Measurements from ENCODE around the gene AXIN1. TPM values are rescaled to one million over a fixed set of nuclear protein-coding genes. Genes with fewer than 3 reads are reported as not detected.

Gene AXIN1
- total RNA-seq, 1 experiment from 2014 or later: 26.9 TPM

DNA sequence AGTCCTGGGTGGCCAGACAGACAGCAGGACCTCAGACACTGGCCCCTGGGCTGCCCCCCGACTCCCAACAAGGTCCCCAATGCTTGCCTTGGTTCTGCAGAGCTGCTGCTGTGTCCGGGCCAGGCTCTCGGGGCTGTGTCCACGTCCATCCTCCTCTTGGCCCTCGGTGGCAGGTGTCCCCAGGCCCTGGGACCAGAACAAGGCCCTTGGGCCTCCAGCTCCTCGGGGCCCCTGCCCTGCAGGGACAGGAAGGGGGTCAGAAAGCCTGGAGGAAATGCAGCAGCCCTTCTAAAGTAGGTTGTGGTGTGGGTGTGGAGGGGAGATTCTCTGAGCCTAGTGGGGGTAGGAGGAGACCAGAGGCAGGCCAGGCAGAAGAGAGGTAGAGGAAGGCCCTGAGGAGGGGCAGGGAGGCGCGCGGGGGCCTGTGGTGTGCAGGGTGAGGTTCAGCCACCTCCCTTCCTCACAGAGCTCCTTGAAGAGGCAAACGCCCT, 2.5 kb upstream of the AXIN1 start:
- H3K36me3 ChIP-seq (ENCODE audit: low read depth, low read length): no peaks in the 10 kb centered on the region
- H3K4me3 ChIP-seq (ENCODE audit: low read length): no peak overlapping the region
- no peaks in the 10 kb centered on the region for H3K27me3 ChIP-seq (ENCODE audit: low read length)
- H2AFZ ChIP-seq (ENCODE audit: low read length): no peak overlapping the region
- H3K79me2 ChIP-seq (ENCODE audit: low read length): peaks cover 19% of the 10 kb centered on the region
- H3F3A ChIP-seq (ENCODE audit: low read length, unreplicated experiment): no peaks in the 10 kb centered on the region
- H3K9me2 ChIP-seq (replicated peaks; ENCODE audit: low read length): no peaks in the 10 kb centered on the region
- TF ChIP-seq EZH2 (IDR thresholded peaks at IDR 0.05; ENCODE audit: low read length, unreplicated experiment) (no peak), EZH2phosphoT487 (IDR thresholded peaks at IDR 0.05; ENCODE audit: borderline replicate concordance, low read length) (no peak)
- TF ChIP-seq, protein P1, sequence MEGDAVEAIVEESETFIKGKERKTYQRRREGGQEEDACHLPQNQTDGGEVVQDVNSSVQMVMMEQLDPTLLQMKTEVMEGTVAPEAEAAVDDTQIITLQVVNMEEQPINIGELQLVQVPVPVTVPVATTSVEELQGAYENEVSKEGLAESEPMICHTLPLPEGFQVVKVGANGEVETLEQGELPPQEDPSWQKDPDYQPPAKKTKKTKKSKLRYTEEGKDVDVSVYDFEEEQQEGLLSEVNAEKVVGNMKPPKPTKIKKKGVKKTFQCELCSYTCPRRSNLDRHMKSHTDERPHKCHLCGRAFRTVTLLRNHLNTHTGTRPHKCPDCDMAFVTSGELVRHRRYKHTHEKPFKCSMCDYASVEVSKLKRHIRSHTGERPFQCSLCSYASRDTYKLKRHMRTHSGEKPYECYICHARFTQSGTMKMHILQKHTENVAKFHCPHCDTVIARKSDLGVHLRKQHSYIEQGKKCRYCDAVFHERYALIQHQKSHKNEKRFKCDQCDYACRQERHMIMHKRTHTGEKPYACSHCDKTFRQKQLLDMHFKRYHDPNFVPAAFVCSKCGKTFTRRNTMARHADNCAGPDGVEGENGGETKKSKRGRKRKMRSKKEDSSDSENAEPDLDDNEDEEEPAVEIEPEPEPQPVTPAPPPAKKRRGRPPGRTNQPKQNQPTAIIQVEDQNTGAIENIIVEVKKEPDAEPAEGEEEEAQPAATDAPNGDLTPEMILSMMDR (conservative IDR thresholded peaks at IDR 0.05; ENCODE audit: low read depth, low read length): no peak
- BruUV-seq (replicated peaks): no TSS peak
- H4K20me1 ChIP-seq (ENCODE audit: low read length): no peaks in the 10 kb centered on the region
- H3K4me2 ChIP-seq (ENCODE audit: low read length): no peak overlapping the region
- H3K9ac ChIP-seq (ENCODE audit: low read length): no peak overlapping the region
- intact Hi-C loops (cut with micrococcal nuclease): no loop called here
- no peaks in the 10 kb centered on the region for H3K9me3 ChIP-seq (ENCODE audit: low read length)
- peaks cover 5% of the 10 kb centered on the region; the same call in 1 of the 2 replicates for H3K4me1 ChIP-seq (ENCODE audit: insufficient read depth, low read length)
- DNase-seq: no peak
- ChIA-PET POLR2A (ENCODE audit: unreplicated experiment) (no interaction called here), CTCF (no interaction called here)
- no peak overlapping the region for H3K27ac ChIP-seq (ENCODE audit: low read length)
- no peak for ATAC-seq

GRCh38 chr16:354291-354881, 1.9 kb upstream of the AXIN1 start:
- CTCF ChIA-PET: no interaction called here
- H3K4me3 ChIP-seq (ENCODE audit: low read length): no peak overlapping the region

More at GRCh38 chr16:354291-354881, 1.9 kb upstream of the AXIN1 start:
- H4K20me1 ChIP-seq (ENCODE audit: low read length): no peaks in the 10 kb centered on the region
- intact Hi-C loops (cut with micrococcal nuclease): no loop called here
- H3K4me1 ChIP-seq (ENCODE audit: insufficient read depth, low read length): peaks cover 5% of the 10 kb centered on the region; the same call in 1 of the 2 replicates
- H3K79me2 ChIP-seq (ENCODE audit: low read length): peaks cover 25% of the 10 kb centered on the region
- no peak overlapping the region for H3K9ac ChIP-seq (ENCODE audit: low read length)
- no peak overlapping the region for H3K4me2 ChIP-seq (ENCODE audit: low read length)
- H3F3A ChIP-seq (ENCODE audit: low read length, unreplicated experiment): no peaks in the 10 kb centered on the region
- H3K9me3 ChIP-seq (ENCODE audit: low read length): no peaks in the 10 kb centered on the region
- DNase-seq (no peak), ATAC-seq (no peak)
- H2AFZ ChIP-seq (ENCODE audit: low read length): no peak overlapping the region
- H3K36me3 ChIP-seq (ENCODE audit: low read depth, low read length): no peaks in the 10 kb centered on the region
- POLR2A ChIA-PET (ENCODE audit: unreplicated experiment): no interaction called here
- no peaks in the 10 kb centered on the region for H3K9me2 ChIP-seq (replicated peaks; ENCODE audit: low read length)
- H3K27ac ChIP-seq (ENCODE audit: low read length): no peak overlapping the region
- TF ChIP-seq EZH2phosphoT487 (IDR thresholded peaks at IDR 0.05; ENCODE audit: borderline replicate concordance, low read length): no peak
- TF ChIP-seq, protein P1 (conservative IDR thresholded peaks at IDR 0.05; ENCODE audit: low read depth, low read length): no peak
- no peak for TF ChIP-seq EZH2 (IDR thresholded peaks at IDR 0.05; ENCODE audit: low read length, unreplicated experiment)
- no TSS peak for BruUV-seq (replicated peaks)
- H3K27me3 ChIP-seq (ENCODE audit: low read length): no peaks in the 10 kb centered on the region

Measured in PC-3 (cell line).